Chondrocyte (in vitro differentiated cells): ENCODE measurements around the gene IVL. TPM values are rescaled to one million over a fixed set of nuclear protein-coding genes. Genes with fewer than 3 reads are reported as not detected.

Experiments used
- DNase-seq: peaks from one replicate; pipeline ENCODE4 v3.0.0; 2021; ENCODE audit warnings: mixed read lengths, low spot score
- H3K27ac Mint-ChIP-seq: one replicate; pipeline ENCODE4 v1.8.0; 2021; ENCODE audit warnings: mild to moderate bottlenecking, moderate library complexity, mixed read lengths; ENCODE audit not compliant: unreplicated experiment
- H3K27me3 Mint-ChIP-seq: 2 replicates; pipeline ENCODE4 v1.8.0; 2021; ENCODE audit warnings: low read depth, mixed read lengths
- H3K36me3 Mint-ChIP-seq: 2 replicates; pipeline ENCODE4 v1.8.0; 2021; ENCODE audit warnings: low read depth, mixed read lengths
- H3K4me1 Mint-ChIP-seq: 2 replicates; pipeline ENCODE4 v1.8.0; 2021; ENCODE audit warnings: low read depth, mild to moderate bottlenecking, mixed read lengths
- H3K4me3 Mint-ChIP-seq: one replicate; pipeline ENCODE4 v1.8.0; 2021; ENCODE audit warnings: mild to moderate bottlenecking, moderate library complexity, mixed read lengths; ENCODE audit not compliant: unreplicated experiment
- H3K9me3 Mint-ChIP-seq: 2 replicates; pipeline ENCODE4 v1.8.0; 2021; ENCODE audit warnings: low read depth, mixed read lengths
- total RNA-seq: library from RNA; stranded (reverse); gene quantifications from 3 replicates; pipeline ENCODE4 v1.2.1, GENCODE V29; 2021
- TF ChIP-seq, protein P1 (sequence below): fragments of 200-600 bp; sonication (generic); IDR thresholded peaks from 2 replicates; pipeline ENCODE4 v1.5.0; 2021; ENCODE audit warnings: antibody characterized with exemption, mild to moderate bottlenecking, moderate library complexity

The IVL gene
- total RNA-seq, 1 donor from 2014 or later = not detected

DNA sequence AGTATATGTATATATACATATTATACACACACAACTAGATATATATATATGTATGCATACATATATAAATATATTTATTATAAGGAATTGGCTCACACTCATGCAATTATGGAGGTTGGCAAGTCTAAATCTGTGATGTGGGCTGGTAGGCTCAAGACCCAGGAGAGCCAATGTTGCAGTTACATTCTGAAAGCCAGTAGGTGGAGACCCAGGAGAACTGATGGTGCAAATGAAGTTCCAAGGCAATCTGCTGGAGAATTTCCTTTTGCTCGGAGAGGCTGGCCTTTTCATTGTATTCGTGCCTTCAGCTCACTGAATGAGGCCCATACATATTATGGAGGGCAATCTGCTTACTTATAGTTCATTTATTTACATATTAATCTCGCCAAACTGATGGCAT, 9.4 kb downstream of the IVL start:
- peaks cover 2% of the 10 kb centered on the region for H3K27me3 Mint-ChIP-seq
- no peaks in the 10 kb centered on the region for H3K4me1 Mint-ChIP-seq
- no peak for DNase-seq
- H3K4me3 Mint-ChIP-seq = no peak overlapping the region
- TF ChIP-seq, protein P1, sequence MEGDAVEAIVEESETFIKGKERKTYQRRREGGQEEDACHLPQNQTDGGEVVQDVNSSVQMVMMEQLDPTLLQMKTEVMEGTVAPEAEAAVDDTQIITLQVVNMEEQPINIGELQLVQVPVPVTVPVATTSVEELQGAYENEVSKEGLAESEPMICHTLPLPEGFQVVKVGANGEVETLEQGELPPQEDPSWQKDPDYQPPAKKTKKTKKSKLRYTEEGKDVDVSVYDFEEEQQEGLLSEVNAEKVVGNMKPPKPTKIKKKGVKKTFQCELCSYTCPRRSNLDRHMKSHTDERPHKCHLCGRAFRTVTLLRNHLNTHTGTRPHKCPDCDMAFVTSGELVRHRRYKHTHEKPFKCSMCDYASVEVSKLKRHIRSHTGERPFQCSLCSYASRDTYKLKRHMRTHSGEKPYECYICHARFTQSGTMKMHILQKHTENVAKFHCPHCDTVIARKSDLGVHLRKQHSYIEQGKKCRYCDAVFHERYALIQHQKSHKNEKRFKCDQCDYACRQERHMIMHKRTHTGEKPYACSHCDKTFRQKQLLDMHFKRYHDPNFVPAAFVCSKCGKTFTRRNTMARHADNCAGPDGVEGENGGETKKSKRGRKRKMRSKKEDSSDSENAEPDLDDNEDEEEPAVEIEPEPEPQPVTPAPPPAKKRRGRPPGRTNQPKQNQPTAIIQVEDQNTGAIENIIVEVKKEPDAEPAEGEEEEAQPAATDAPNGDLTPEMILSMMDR = peak; percentile 20
- peaks cover 7% of the 10 kb centered on the region for H3K9me3 Mint-ChIP-seq
- no peaks in the 10 kb centered on the region for H3K36me3 Mint-ChIP-seq
- no peak overlapping the region for H3K27ac Mint-ChIP-seq

DNA sequence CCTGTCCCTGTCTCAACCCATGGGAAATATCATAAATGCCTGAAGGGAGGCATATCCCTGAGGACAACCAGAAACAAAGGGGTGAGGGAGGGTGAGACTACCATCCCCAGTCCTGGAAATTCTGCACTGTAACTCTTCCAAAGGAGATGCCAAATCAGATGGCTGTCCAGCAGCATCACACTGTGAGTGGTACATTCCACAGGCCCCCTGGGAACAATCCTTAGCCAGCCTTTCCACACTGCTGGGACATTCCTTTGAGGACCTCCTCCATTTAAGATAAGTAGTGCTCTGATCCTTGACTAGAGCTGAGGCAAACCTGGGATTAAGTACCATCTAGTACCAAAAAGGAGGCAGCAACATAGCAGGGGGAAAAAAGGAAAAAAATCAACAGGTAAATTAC, 10.7 kb downstream of the IVL start:
- no peak overlapping the region for H3K4me3 Mint-ChIP-seq
- no peak for DNase-seq
- no peaks in the 10 kb centered on the region for H3K36me3 Mint-ChIP-seq
- TF ChIP-seq, protein P1 = no peak
- no peak overlapping the region for H3K27ac Mint-ChIP-seq
- peaks cover 7% of the 10 kb centered on the region for H3K9me3 Mint-ChIP-seq
- no peaks in the 10 kb centered on the region for H3K4me1 Mint-ChIP-seq
- no peaks in the 10 kb centered on the region for H3K27me3 Mint-ChIP-seq

DNA sequence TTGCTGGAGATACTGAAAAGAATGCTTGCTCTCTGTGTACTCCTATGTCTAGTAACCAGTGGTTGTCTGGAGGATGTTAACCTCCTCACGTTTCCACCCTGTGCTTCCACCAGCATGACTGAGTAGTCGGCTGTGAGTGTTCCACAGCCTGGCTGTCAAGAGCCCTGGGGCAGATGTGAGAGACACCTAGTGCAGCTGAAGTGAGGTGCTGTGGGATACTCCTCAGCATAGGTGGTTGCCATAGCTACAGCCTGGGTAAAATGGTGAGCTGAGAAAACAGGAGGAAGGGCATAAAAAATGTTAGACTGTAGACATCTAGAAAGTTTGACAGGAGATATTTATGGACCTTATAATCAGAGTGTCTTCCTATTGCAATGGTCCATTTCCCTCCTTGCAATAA, 15.8 kb downstream of the IVL start:
- Mint-ChIP-seq H3K27me3 (no peaks in the 10 kb centered on the region), H3K9me3 (peaks cover 4% of the 10 kb centered on the region), H3K27ac (no peak overlapping the region), H3K4me1 (no peaks in the 10 kb centered on the region), H3K4me3 (no peak overlapping the region), H3K36me3 (no peaks in the 10 kb centered on the region)
- no peak for DNase-seq
- TF ChIP-seq, protein P1 = no peak

DNA sequence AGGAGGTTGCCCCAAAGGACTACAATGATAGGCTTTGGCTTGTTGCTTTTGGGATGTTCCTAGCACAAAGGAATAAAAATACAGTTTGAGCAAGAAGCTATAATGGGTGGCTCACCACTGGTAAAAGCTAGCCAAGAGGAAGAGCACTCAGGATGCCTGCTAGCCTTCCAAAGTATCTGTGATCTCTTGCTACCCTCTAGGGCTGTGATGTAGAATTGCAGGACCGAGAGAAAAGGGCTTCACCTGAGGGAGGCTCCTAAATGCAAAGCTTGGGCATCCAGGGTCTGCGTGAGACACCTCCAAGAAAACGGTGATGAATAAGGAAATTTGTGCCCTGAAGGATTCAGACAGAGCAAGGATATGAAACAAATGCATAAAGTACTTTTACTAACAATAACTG, 17.7 kb downstream of the IVL start:
- H3K9me3 Mint-ChIP-seq = peaks cover 4% of the 10 kb centered on the region
- no peak overlapping the region for H3K27ac Mint-ChIP-seq
- no peak for DNase-seq

DNA sequence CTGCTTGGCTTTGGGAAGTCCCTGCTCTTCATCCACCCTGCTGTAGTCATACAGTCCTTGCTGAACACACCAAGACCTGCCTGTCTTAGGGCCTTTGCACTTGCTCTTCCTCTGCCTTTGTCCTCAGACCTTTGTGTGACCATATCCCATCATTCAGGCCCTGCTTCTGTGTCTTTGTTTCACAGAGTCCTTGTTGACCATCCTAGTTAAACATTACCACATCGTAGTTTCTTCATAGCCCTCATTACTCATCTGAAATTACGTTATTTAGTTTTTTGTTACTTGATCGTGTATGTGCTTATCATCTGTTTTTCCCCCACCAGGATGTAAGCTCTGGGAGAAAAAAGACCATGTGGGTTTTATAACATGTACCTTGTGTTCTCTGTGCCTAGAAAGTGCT, 20.3 kb downstream of the IVL start:
- no peak for DNase-seq
- H3K27me3 Mint-ChIP-seq = no peaks in the 10 kb centered on the region
- no peak overlapping the region for H3K4me3 Mint-ChIP-seq
- no peaks in the 10 kb centered on the region for H3K36me3 Mint-ChIP-seq
- H3K9me3 Mint-ChIP-seq = no peaks in the 10 kb centered on the region
- TF ChIP-seq, protein P1 = no peak
- H3K27ac Mint-ChIP-seq = no peak overlapping the region
- no peaks in the 10 kb centered on the region for H3K4me1 Mint-ChIP-seq

More for the DNA sequence above, 17.7 kb downstream of the IVL start:
- Mint-ChIP-seq H3K36me3 (no peaks in the 10 kb centered on the region), H3K4me3 (no peak overlapping the region), H3K27me3 (no peaks in the 10 kb centered on the region), H3K4me1 (no peaks in the 10 kb centered on the region)
- TF ChIP-seq, protein P1 = peak; percentile 22
